ENCODE results near the gene XPO6. TPM values are rescaled to one million over a fixed set of nuclear protein-coding genes. Genes with fewer than 3 reads are reported as not detected.

XPO6 gene
- total and polyA plus RNA-seq, 4 donors = 52.9 to 172 (median 126) TPM

GRCh38 chr16:28096983-28097899 lies 114.5 kb downstream of the XPO6 start:
- no peak overlapping the region for H3K27ac ChIP-seq (ENCODE audit: low read depth in 1 of 2, low read length in 1 of 2)
- no peaks in the 10 kb centered on the region for H3K9me3 ChIP-seq (ENCODE audit: control insufficient read depth in 4 of 4, insufficient read depth in 3 of 4, low read length in 3 of 4)
- H3K9ac ChIP-seq (ENCODE audit: insufficient read depth in 1 of 2, low read length in 2 of 2) = no peak overlapping the region
- ATAC-seq (ENCODE audit: insufficient read depth, low FRiP score) (no peak), DNase-seq (no peak)
- no peak for TF ChIP-seq CTCF (IDR thresholded peaks at IDR 0.05; ENCODE audit: control extremely low read depth, extremely low read depth)
- no peaks in the 10 kb centered on the region for H3K27me3 ChIP-seq (ENCODE audit: control insufficient read depth in 3 of 3, insufficient read depth in 3 of 3, low read length in 2 of 3)
- H3K4me3 ChIP-seq = no peak overlapping the region
- peaks cover 8 to 46% (median 20%) of the 10 kb centered on the region in 4 donors for H3K36me3 ChIP-seq (ENCODE audit: control insufficient read depth in 4 of 4, insufficient read depth in 4 of 4, low read length in 4 of 4)
- WGBS, 2 donors = 87% methylated on average over 17 of the region's 17 CpGs
- peaks cover 0 to 1% (median 0%) of the 10 kb centered on the region in 5 donors for H3K4me1 ChIP-seq (ENCODE audit: control insufficient read depth in 5 of 5, insufficient read depth in 5 of 5, low read length in 5 of 5)

- H3K9ac ChIP-seq (ENCODE audit: insufficient read depth in 1 of 2, low read length in 2 of 2) = no peak overlapping the region
- H3K4me1 ChIP-seq (ENCODE audit: control insufficient read depth in 5 of 5, insufficient read depth in 5 of 5, low read length in 5 of 5) = peaks cover 0 to 1% (median 0%) of the 10 kb centered on the region in 5 donors
- no peaks in the 10 kb centered on the region for H3K27me3 ChIP-seq (ENCODE audit: control insufficient read depth in 3 of 3, insufficient read depth in 3 of 3, low read length in 2 of 3)
- H3K9me3 ChIP-seq (ENCODE audit: control insufficient read depth in 4 of 4, insufficient read depth in 3 of 4, low read length in 3 of 4) = no peaks in the 10 kb centered on the region
- no peak overlapping the region for H3K4me3 ChIP-seq
- ATAC-seq (ENCODE audit: insufficient read depth, low FRiP score) (no peak), DNase-seq (no peak)
- TF ChIP-seq CTCF (IDR thresholded peaks at IDR 0.05; ENCODE audit: control extremely low read depth, extremely low read depth) = no peak
- WGBS, 2 donors = 77 to 88% methylated on average over 5 of the region's 5 CpGs
- H3K36me3 ChIP-seq (ENCODE audit: control insufficient read depth in 4 of 4, insufficient read depth in 4 of 4, low read length in 4 of 4) = peaks cover 0 to 14% (median 4%) of the 10 kb centered on the region in 4 donors
- peak overlapping the region in 1 of 2 donors; percentile 56 for H3K27ac ChIP-seq (ENCODE audit: low read depth in 1 of 2, low read length in 1 of 2)
Measured at GRCh38 chr16:28093385-28093725, 118.4 kb downstream of the XPO6 start.

GRCh38 chr16:28092721-28093384 lies 118.9 kb downstream of the XPO6 start:
- TF ChIP-seq CTCF (IDR thresholded peaks at IDR 0.05; ENCODE audit: control extremely low read depth, extremely low read depth) = no peak
- Histone ChIP-seq H3K4me3 (no peak overlapping the region), H3K9me3 (ENCODE audit: control insufficient read depth in 4 of 4, insufficient read depth in 3 of 4, low read length in 3 of 4) (no peaks in the 10 kb centered on the region), H3K27ac (ENCODE audit: low read depth in 1 of 2, low read length in 1 of 2) (peak overlapping the region in 1 of 2 donors; percentile 71), H3K36me3 (ENCODE audit: control insufficient read depth in 4 of 4, insufficient read depth in 4 of 4, low read length in 4 of 4) (peaks cover 0 to 10% (median 2%) of the 10 kb centered on the region in 4 donors), H3K4me1 (ENCODE audit: control insufficient read depth in 5 of 5, insufficient read depth in 5 of 5, low read length in 5 of 5) (peaks cover 0 to 1% (median 0%) of the 10 kb centered on the region in 5 donors), H3K9ac (ENCODE audit: insufficient read depth in 1 of 2, low read length in 2 of 2) (no peak overlapping the region), H3K27me3 (ENCODE audit: control insufficient read depth in 3 of 3, insufficient read depth in 3 of 3, low read length in 2 of 3) (no peaks in the 10 kb centered on the region)
- peak in 1 of 3 donors; percentile 36 for DNase-seq
- peak; percentile 10 for ATAC-seq (ENCODE audit: insufficient read depth, low FRiP score)
- 65 to 84% methylated on average over 17 of the region's 17 CpGs for WGBS, 2 donors
